Measurements from ENCODE around the gene GNG14. TPM values are rescaled to one million over a fixed set of nuclear protein-coding genes. Genes with fewer than 3 reads are reported as not detected.

The GNG14 gene
- total and polyA plus RNA-seq, 2 of the 13 experiments (the other 11 are each of a cell fraction or from before 2014, with no cell fraction given), result not detected

- TF ChIP-seq ZNF883 (CRISPR knock-in tag; IDR thresholded peaks at IDR 0.05; ENCODE audit: not compliant biosample characterization), result no peak
- TF ChIP-seq ZNF18 (CRISPR knock-in tag; IDR thresholded peaks at IDR 0.05; ENCODE audit: insufficient replicate concordance), result no peak
- TF ChIP-seq THAP9 (CRISPR knock-in tag; IDR thresholded peaks at IDR 0.05; ENCODE audit: borderline replicate concordance), result peak; percentile 93
- peak; percentile 50; the same call in 1 of the 2 replicates for TF ChIP-seq ZNF800 (CRISPR knock-in tag; IDR thresholded peaks at IDR 0.05)
- no peak for TF ChIP-seq SRSF9 (IDR thresholded peaks at IDR 0.05; ENCODE audit: borderline replicate concordance, insufficient read depth, low read depth, low read length, poor library complexity, severe bottlenecking)
- no peak; the same call in 1 of the 2 replicates for TF ChIP-seq ZSCAN31 (CRISPR knock-in tag; IDR thresholded peaks at IDR 0.05; ENCODE audit: low read depth)
- TF ChIP-seq ZNF343 (CRISPR knock-in tag; IDR thresholded peaks at IDR 0.05), result no peak
- TF ChIP-seq CREB1 (IDR thresholded peaks at IDR 0.05), result no peak; the same call in none of the 2 replicates
- TF ChIP-seq CREB1 (CRISPR knock-in tag; IDR thresholded peaks at IDR 0.05), result peak; percentile 68
- peak; percentile 66; the same call in 1 of the 2 replicates for TF ChIP-seq ZMYM4 (CRISPR knock-in tag; IDR thresholded peaks at IDR 0.05)
- no peak for TF ChIP-seq SNAPC2 (CRISPR knock-in tag; IDR thresholded peaks at IDR 0.05)
- TF ChIP-seq ZNF609 (CRISPR knock-in tag; IDR thresholded peaks at IDR 0.05; ENCODE audit: borderline replicate concordance), result no peak
- TF ChIP-seq MXD3 (CRISPR knock-in tag; IDR thresholded peaks at IDR 0.05), result peak; percentile 65
- peak; percentile 83 for TF ChIP-seq CREM (IDR thresholded peaks at IDR 0.05)
- no peak for TF ChIP-seq CREM (CRISPR knock-in tag; IDR thresholded peaks at IDR 0.05)
- peak; percentile 8; the same call in 1 of the 2 replicates for TF ChIP-seq SIX1 (CRISPR knock-in tag; IDR thresholded peaks at IDR 0.05; ENCODE audit: borderline replicate concordance)
Measured at GRCh38 chr19:12681074-12681987, 6.5 kb upstream of the GNG14 start, which contains the start of gene DHPS (continued).
